Measurements from ENCODE around the gene FBXL13.

FBXL13 gene

DNA sequence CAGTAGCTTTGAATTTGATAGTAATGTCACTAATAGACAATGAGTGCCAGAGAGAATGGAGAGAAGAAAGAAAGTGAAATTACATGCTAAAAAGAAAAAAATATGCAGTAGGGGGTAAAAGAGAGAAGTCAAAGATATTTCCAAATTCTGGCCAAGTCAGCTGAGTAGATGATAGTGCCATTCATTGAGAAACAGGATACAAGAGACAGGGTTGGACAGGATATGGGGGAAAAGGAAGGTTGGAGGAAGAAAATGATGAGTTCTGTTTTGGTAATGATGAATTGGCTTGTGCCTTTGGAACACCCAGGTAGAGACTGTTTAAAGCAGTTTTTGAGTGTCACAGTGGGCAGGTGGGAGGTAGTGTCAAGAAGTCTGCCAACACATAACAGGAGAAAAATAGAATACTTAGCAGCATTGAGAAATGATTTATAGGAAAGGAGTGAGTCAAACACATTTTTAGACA, 83.5 kb downstream of the FBXL13 start:
- TF ChIP-seq TEAD4 (IDR thresholded peaks at IDR 0.05): no peak
- no peak for TF ChIP-seq NFIC (IDR thresholded peaks at IDR 0.05)
- TF ChIP-seq ZBTB7A (IDR thresholded peaks at IDR 0.05; ENCODE audit: low read depth): no peak

DNA sequence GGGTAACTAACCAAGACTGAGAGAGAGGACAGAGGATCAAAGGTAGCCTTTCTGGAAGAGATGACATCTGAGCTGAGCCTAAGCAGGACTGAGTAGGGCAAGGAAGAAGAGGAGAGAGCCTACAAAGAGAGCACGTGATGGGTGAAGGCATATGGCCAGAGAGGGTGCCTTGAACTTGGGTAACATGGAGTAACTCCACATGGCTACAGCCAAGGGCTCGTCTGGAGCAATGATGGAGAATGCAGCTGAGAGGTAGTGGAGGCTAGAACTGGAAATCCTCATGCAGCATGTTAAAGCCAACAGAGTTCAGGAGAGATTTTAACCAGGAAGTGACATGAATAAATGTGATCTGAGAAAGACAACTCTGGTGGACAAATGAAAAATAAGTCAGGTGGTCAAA, 84.0 kb downstream of the FBXL13 start:
- TF ChIP-seq CEBPB (IDR thresholded peaks at IDR 0.05) (no peak), RAD21 (IDR thresholded peaks at IDR 0.05; ENCODE audit: low read depth) (no peak)

DNA sequence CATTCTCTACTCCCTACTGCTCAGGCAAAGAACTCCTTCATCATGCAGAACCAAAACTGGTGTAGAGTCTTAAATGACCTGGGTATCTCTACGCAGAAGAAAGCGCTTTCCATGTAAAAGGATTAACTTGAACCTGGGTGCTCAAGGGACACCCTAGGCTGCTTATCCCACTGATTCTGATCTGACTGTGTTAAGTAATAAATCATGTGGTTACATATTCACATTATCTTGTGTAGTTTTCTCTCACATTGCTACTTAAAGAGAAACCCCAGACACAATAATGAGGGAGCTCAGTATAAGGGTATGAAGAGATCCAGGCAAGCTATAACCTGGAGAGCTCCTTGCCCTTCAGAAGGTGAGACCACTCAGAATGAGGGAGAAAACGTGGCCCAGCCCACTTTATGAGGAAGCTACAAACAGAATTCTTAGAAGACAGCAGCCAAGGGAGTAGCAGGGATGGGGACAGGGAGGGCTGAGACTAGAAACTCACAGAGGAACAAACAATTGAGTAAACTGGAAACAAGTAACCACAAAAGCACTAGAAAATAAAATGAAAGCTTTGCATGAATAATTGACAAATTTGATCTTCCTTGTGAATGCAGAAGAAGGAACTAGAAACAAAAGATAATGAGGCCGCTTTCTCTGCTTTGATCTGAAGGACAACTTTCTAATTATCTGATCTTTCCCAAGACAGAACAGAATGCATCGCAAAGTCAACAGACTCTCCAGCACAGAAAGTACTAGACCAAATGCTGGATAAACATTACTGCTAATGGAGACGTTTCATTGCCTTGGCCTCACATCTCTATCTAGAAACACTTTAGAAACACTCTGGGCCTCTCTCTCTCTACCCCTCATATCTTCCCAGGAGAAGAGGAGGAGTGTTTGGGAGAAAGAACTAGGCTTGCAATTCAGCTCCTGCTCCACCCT, 85.7 kb downstream of the FBXL13 start:
- no peak for TF ChIP-seq FOXM1 (IDR thresholded peaks at IDR 0.05; ENCODE audit: borderline replicate concordance, low read depth)
- TF ChIP-seq CREB1 (IDR thresholded peaks at IDR 0.05; ENCODE audit: low read depth): no peak
- TF ChIP-seq NFIC (IDR thresholded peaks at IDR 0.05): no peak
- no peak for TF ChIP-seq ZBTB7A (IDR thresholded peaks at IDR 0.05; ENCODE audit: low read depth)
- TF ChIP-seq TEAD4 (IDR thresholded peaks at IDR 0.05): no peak
- TF ChIP-seq CEBPB (IDR thresholded peaks at IDR 0.05): no peak
- TF ChIP-seq EP300 (IDR thresholded peaks at IDR 0.05; ENCODE audit: borderline replicate concordance): no peak
- no peak for TF ChIP-seq TCF12 (IDR thresholded peaks at IDR 0.05; ENCODE audit: low read depth)
- no peak for TF ChIP-seq EGR1 (IDR thresholded peaks at IDR 0.05)
- TF ChIP-seq, protein P1, sequence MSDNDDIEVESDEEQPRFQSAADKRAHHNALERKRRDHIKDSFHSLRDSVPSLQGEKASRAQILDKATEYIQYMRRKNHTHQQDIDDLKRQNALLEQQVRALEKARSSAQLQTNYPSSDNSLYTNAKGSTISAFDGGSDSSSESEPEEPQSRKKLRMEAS (IDR thresholded peaks at IDR 0.05): no peak
- TF ChIP-seq, protein P2, sequence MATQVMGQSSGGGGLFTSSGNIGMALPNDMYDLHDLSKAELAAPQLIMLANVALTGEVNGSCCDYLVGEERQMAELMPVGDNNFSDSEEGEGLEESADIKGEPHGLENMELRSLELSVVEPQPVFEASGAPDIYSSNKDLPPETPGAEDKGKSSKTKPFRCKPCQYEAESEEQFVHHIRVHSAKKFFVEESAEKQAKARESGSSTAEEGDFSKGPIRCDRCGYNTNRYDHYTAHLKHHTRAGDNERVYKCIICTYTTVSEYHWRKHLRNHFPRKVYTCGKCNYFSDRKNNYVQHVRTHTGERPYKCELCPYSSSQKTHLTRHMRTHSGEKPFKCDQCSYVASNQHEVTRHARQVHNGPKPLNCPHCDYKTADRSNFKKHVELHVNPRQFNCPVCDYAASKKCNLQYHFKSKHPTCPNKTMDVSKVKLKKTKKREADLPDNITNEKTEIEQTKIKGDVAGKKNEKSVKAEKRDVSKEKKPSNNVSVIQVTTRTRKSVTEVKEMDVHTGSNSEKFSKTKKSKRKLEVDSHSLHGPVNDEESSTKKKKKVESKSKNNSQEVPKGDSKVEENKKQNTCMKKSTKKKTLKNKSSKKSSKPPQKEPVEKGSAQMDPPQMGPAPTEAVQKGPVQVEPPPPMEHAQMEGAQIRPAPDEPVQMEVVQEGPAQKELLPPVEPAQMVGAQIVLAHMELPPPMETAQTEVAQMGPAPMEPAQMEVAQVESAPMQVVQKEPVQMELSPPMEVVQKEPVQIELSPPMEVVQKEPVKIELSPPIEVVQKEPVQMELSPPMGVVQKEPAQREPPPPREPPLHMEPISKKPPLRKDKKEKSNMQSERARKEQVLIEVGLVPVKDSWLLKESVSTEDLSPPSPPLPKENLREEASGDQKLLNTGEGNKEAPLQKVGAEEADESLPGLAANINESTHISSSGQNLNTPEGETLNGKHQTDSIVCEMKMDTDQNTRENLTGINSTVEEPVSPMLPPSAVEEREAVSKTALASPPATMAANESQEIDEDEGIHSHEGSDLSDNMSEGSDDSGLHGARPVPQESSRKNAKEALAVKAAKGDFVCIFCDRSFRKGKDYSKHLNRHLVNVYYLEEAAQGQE (IDR thresholded peaks at IDR 0.05; ENCODE audit: low read depth): no peak
- TF ChIP-seq, protein P3, sequence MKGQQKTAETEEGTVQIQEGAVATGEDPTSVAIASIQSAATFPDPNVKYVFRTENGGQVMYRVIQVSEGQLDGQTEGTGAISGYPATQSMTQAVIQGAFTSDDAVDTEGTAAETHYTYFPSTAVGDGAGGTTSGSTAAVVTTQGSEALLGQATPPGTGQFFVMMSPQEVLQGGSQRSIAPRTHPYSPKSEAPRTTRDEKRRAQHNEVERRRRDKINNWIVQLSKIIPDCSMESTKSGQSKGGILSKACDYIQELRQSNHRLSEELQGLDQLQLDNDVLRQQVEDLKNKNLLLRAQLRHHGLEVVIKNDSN (IDR thresholded peaks at IDR 0.05): no peak
- TF ChIP-seq TAF1 (IDR thresholded peaks at IDR 0.05; ENCODE audit: low read depth): no peak
- TF ChIP-seq YY1 (IDR thresholded peaks at IDR 0.05; ENCODE audit: low read depth): no peak
- no peak for TF ChIP-seq RAD21 (IDR thresholded peaks at IDR 0.05; ENCODE audit: low read depth)

DNA sequence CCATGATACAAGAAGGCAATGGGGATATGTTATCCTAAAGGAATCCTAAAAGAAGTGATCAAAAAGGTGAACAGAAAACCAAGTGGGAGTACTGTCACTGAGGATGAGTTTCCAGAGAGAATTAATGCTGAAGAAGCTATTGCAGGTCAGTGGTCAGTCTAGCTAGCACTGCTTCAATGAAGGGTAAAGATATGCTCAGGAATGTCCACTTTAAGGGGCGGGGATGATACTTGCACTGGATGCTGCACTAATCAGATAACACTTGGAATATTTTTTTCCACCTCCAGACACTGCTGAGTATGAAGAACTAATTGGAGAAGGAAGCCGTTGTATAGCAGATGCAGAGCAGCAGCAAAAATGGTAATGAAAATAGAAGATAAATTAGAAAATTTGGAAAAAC, 86.5 kb downstream of the FBXL13 start:
- no peak for TF ChIP-seq EP300 (IDR thresholded peaks at IDR 0.05; ENCODE audit: borderline replicate concordance)
- TF ChIP-seq, protein P1 (IDR thresholded peaks at IDR 0.05): no peak
- TF ChIP-seq NFIC (IDR thresholded peaks at IDR 0.05): no peak
- TF ChIP-seq FOXM1 (IDR thresholded peaks at IDR 0.05; ENCODE audit: borderline replicate concordance, low read depth): no peak
- TF ChIP-seq TCF12 (IDR thresholded peaks at IDR 0.05; ENCODE audit: low read depth): no peak
- TF ChIP-seq, protein P3 (IDR thresholded peaks at IDR 0.05): no peak
- no peak for TF ChIP-seq ZBTB7A (IDR thresholded peaks at IDR 0.05; ENCODE audit: low read depth)
- no peak for TF ChIP-seq YY1 (IDR thresholded peaks at IDR 0.05; ENCODE audit: low read depth)
- TF ChIP-seq TEAD4 (IDR thresholded peaks at IDR 0.05): no peak
- TF ChIP-seq EGR1 (IDR thresholded peaks at IDR 0.05): no peak
- no peak for TF ChIP-seq CREB1 (IDR thresholded peaks at IDR 0.05; ENCODE audit: low read depth)

DNA sequence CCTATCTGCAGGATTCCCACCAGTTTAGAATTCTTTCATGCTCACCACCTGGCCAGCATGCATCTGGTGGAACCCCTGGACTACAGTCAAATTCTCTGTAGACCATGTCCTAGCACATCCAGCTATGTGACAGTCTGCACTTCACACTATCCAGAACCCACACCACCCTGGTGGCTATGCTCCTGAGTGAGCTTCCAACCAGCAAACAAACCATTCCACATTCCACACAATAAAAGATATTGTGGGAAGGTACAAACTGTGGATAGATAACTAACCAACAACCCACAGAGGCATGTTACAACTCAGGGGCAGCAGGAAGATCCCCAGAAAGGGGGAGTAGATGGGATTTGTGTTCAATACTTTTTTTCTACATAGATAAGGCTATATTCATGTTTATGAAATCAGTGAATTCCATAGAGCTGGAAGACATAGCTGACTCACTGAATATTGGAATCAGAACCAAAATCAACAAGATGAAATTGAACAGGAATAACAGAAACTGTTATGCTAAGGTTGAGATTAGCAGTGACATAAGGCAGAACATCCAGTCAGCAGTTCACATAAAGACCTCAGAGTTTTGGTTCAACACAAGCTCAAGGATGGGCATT, 89.3 kb downstream of the FBXL13 start:
- no peak for TF ChIP-seq YY1 (IDR thresholded peaks at IDR 0.05; ENCODE audit: low read depth)
- TF ChIP-seq, protein P1 (IDR thresholded peaks at IDR 0.05): no peak
- no peak for TF ChIP-seq ZBTB7A (IDR thresholded peaks at IDR 0.05; ENCODE audit: low read depth)

DNA sequence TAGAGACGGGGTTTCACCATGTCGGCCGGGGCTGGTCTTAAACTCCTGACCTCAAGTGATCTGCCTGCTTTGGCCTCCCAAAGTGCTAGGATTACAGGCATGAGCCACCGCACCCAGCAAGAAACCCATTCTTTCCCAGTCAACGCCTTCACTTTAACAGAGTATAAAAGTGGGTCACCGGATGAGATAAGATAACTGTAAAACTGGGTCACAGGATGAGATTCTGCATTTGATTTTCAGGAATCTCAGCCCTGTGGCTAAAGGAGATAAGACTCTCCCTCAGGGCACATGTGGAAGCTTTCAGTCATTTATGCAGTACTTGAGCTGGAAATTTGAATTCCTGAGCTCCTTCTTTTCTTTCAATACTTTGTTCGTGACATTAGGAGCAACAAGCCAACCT, 91.0 kb downstream of the FBXL13 start:
- TF ChIP-seq TCF12 (IDR thresholded peaks at IDR 0.05; ENCODE audit: low read depth): no peak

DNA sequence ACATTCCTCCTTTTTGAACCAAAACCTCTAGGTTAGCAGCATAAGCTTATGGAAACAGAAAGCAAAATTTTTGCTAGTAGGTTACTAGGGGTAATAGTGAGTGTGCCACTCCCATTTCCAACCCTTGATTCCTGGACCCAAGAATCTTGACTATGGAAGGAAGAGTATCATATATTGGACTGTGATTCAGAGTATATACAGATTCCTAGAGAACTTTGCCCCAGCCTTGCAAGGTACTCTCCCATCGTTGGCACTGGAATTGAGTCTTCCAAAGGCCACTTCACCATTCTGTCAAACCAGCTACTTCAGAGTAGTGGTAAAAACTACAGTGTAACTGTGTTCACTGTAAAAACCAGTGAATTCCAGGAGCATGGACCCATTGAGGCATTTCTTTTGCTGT, 92.4 kb downstream of the FBXL13 start:
- TF ChIP-seq YY1 (IDR thresholded peaks at IDR 0.05; ENCODE audit: low read depth) (no peak), NFIC (IDR thresholded peaks at IDR 0.05) (no peak), CREB1 (IDR thresholded peaks at IDR 0.05; ENCODE audit: low read depth) (no peak), CEBPB (IDR thresholded peaks at IDR 0.05) (no peak), EP300 (IDR thresholded peaks at IDR 0.05; ENCODE audit: borderline replicate concordance) (no peak), TEAD4 (IDR thresholded peaks at IDR 0.05) (no peak)
- TF ChIP-seq, protein P3 (IDR thresholded peaks at IDR 0.05): no peak

Data from Ishikawa (cell line).